Activated CD8-positive, alpha-beta T cell treated with anti-CD3 and anti-CD28 coated beads for 36 hours (primary cell): ENCODE measurements around the gene CNIH1. TPM values are rescaled to one million over a fixed set of nuclear protein-coding genes. Genes with fewer than 3 reads are reported as not detected.

ENCODE experiments used
- ATAC-seq: fragments of 200-7000 bp; cut with Tn5 transposase; one replicate; pipeline ENCODE4 v1.10.0; 2021; ENCODE audit warnings: mild to moderate bottlenecking, moderate library complexity
- CTCF ChIA-PET: fragments of 350-600 bp; sonication (Branson Sonifier 250); formaldehyde crosslinking; loops from one replicate; lab custom pipeline; 2021; ENCODE audit warnings: antibody characterized with exemption; lab: Charles Lee
- POLR2A ChIA-PET: fragments of 350-600 bp; sonication (Branson Sonifier 250); formaldehyde crosslinking; loops from one replicate; lab custom pipeline; 2021; ENCODE audit warnings: antibody characterized with exemption; lab: Charles Lee
- DNase-seq: peaks from one replicate; pipeline ENCODE4 v3.0.0-alpha.2; 2020
- H3K27ac Mint-ChIP-seq: one replicate; pipeline ENCODE4 v1.8.0; 2021; ENCODE audit warnings: mild to moderate bottlenecking, mixed read lengths
- H3K27me3 Mint-ChIP-seq: one replicate; pipeline ENCODE4 v1.8.0; 2021; ENCODE audit warnings: mixed read lengths
- H3K36me3 Mint-ChIP-seq: one replicate; pipeline ENCODE4 v1.8.0; 2021; ENCODE audit warnings: low read depth, mixed read lengths
- H3K4me1 Mint-ChIP-seq: one replicate; pipeline ENCODE4 v1.8.0; 2021; ENCODE audit warnings: low read depth, mixed read lengths
- H3K4me3 Mint-ChIP-seq: one replicate; pipeline ENCODE4 v1.8.0; 2021; ENCODE audit warnings: mild to moderate bottlenecking, moderate library complexity, mixed read lengths
- H3K9me3 Mint-ChIP-seq: one replicate; pipeline ENCODE4 v1.8.0; 2021; ENCODE audit warnings: mixed read lengths
- intact Hi-C: fragments of 100-400 bp; cut with micrococcal nuclease; formaldehyde crosslinking; loops from one replicate; pipeline ENCODE4 v1.10.0; 2022
- total RNA-seq, 2 experiments: library from RNA; stranded (reverse); gene quantifications; one replicate each; pipeline ENCODE4 v1.2.3, GENCODE V29; 2021
- TF ChIP-seq, protein P1 (sequence below): fragments of 200-600 bp; IDR thresholded peaks from one replicate; pipeline ENCODE4 v1.8.0; 2022; ENCODE audit warnings: antibody characterized with exemption, mild to moderate bottlenecking

CNIH1 gene
- total RNA-seq, 2 experiments from 2014 or later, result 82.0 to 82.7 TPM

DNA sequence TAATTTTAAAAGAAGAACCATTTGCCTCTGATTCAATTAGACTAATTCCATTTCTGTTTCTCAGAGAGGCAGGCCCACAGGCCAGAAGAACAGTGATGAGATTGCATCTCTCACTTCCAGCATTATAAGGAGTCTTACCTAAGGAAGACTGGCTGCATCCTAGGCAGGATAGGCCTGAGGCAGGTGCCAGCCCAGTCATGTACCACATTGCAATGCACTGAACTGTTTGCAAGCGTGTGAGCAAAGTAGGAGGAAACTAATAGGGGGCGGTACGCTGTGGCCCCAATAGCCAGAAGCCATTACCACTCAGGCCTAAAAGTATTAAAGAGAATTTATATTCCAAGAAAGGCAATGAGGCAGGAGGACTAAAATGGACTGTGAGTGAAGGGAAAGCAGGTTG is 12.1 kb upstream of the CNIH1 start:
- H3K4me1 Mint-ChIP-seq, result peaks cover 12% of the 10 kb centered on the region
- H3K27ac Mint-ChIP-seq, result no peak overlapping the region
- no peaks in the 10 kb centered on the region for H3K36me3 Mint-ChIP-seq

DNA sequence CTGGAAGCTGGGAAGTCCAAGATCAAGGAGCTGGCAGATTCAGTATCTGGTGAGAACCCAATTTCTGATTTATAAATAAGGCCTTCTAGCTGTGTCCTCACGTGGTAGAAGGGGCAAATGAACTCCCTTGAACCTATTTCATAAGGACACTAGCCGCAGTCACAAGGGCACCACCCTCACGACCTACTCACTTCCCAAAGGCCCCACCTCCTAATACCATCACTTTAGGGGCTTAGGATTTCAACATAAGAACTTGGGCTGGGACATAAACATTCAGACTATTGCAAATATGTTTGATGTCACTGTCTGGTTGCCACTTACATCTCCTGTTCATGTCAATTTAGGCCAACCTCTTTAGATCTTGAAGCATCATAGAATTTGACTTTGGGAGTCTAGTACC is 10.8 kb upstream of the CNIH1 start:
- Mint-ChIP-seq H3K4me3 (no peak overlapping the region), H3K27ac (no peak overlapping the region), H3K36me3 (no peaks in the 10 kb centered on the region), H3K9me3 (no peaks in the 10 kb centered on the region), H3K27me3 (no peaks in the 10 kb centered on the region), H3K4me1 (peaks cover 12% of the 10 kb centered on the region)
- ChIA-PET CTCF (no interaction called here), POLR2A (no interaction called here)
- DNase-seq (no peak), ATAC-seq (no peak)
- intact Hi-C loops, result no loop called here
- TF ChIP-seq, protein P1, sequence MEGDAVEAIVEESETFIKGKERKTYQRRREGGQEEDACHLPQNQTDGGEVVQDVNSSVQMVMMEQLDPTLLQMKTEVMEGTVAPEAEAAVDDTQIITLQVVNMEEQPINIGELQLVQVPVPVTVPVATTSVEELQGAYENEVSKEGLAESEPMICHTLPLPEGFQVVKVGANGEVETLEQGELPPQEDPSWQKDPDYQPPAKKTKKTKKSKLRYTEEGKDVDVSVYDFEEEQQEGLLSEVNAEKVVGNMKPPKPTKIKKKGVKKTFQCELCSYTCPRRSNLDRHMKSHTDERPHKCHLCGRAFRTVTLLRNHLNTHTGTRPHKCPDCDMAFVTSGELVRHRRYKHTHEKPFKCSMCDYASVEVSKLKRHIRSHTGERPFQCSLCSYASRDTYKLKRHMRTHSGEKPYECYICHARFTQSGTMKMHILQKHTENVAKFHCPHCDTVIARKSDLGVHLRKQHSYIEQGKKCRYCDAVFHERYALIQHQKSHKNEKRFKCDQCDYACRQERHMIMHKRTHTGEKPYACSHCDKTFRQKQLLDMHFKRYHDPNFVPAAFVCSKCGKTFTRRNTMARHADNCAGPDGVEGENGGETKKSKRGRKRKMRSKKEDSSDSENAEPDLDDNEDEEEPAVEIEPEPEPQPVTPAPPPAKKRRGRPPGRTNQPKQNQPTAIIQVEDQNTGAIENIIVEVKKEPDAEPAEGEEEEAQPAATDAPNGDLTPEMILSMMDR, result no peak

More for the DNA sequence above, 12.1 kb upstream of the CNIH1 start:
- intact Hi-C loops, result no loop called here
- DNase-seq, result no peak
- TF ChIP-seq, protein P1, result no peak
- no peak for ATAC-seq
- POLR2A ChIA-PET, result no interaction called here
- no peak overlapping the region for H3K4me3 Mint-ChIP-seq
- CTCF ChIA-PET, result no interaction called here
- H3K27me3 Mint-ChIP-seq, result no peaks in the 10 kb centered on the region
- no peaks in the 10 kb centered on the region for H3K9me3 Mint-ChIP-seq

DNA sequence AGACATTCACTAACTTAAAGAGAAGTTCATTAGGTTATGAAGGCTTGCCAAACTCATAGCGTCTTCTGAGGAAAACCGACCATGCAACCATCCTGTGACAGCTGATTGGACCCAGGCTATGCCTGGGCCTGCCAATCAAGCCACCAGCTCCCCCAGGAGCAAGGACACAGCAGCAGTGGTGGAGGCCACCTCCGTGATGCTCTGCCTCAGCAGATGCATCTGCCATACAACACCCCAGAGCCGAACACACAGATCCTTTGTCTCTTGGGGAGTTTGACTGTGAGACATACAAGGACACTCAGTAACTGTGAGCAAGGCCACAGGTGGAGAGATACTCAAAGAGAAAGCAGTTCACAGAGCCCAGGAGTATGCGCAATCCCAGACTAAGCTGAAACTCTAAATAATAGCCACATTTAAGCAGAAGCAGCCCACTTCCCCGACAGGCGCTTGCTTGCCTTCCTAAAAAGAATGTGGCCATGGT is 10.0 kb upstream of the CNIH1 start:
- ATAC-seq, result no peak
- Mint-ChIP-seq H3K4me1 (peaks cover 12% of the 10 kb centered on the region), H3K27me3 (no peaks in the 10 kb centered on the region), H3K36me3 (no peaks in the 10 kb centered on the region), H3K4me3 (no peak overlapping the region), H3K9me3 (no peaks in the 10 kb centered on the region), H3K27ac (no peak overlapping the region)
- TF ChIP-seq, protein P1, result no peak
- ChIA-PET CTCF (interaction anchor here (1.4 kb wide), 1 partner anchor 10 kb away, joined by 5 read pairs; the partner anchor contains the start of gene CNIH1), POLR2A (no interaction called here)
- no peak for DNase-seq
- intact Hi-C loops, result no loop called here

DNA sequence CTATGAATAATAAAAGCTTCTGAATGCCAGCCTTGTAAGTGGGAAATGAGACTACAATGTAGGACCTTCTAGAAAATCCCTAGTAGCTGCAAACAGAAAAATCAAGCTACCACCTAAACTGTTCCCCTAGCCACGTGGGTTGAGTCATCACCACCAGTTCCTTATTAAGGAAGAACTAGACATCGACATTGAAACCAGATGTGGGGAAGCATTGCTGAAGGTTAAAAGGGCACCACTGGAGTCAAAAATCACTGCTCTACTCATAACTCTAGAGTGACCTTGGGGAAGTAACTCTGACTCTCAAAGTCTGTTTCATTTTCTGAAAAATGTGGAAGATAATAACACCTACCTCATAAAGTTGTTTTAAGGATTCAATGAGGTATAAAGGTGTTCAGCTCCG is 9.4 kb upstream of the CNIH1 start:
- DNase-seq, result peak; percentile 44
- H3K4me1 Mint-ChIP-seq, result peaks cover 12% of the 10 kb centered on the region
- ChIA-PET POLR2A (interaction anchor here (1.4 kb wide), 1 partner anchor 15 kb away, joined by 3 read pairs; no protein-coding TSS in a partner anchor), CTCF (interaction anchor here (1.4 to 1.5 kb wide), 2 partner anchors 10 to 84 kb away, joined by 4 to 5 read pairs; partner anchors contain the start of gene CNIH1)
- H3K36me3 Mint-ChIP-seq, result no peaks in the 10 kb centered on the region
- intact Hi-C loops, result no loop called here
- TF ChIP-seq, protein P1, result no peak
- no peaks in the 10 kb centered on the region for H3K9me3 Mint-ChIP-seq
- H3K27ac Mint-ChIP-seq, result no peak overlapping the region
- peaks cover 2% of the 10 kb centered on the region for H3K27me3 Mint-ChIP-seq
- ATAC-seq, result peak; percentile 49
- H3K4me3 Mint-ChIP-seq, result no peak overlapping the region

DNA sequence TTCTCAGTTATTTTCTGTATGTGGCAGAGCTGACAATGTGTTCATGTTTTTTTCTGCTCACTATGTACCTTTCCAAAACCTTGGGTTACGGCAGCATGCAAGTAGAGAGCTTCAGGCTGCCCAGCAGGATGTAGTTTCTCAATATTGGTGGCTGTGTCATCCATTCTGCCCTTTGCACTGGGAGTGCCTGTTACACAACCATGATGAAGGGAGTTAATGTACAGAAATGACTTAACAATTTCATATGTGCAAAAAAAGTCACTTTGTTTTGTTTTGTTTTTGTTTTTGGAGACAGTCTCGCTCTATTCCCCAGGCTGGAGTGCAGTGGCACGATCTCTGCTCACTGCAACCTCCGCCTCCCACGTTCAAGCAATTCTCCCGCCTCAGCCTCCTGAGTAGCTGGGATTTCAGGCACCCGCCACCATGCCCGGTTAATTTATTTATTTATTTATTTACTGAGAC is 6.1 kb upstream of the CNIH1 start:
- Mint-ChIP-seq H3K27me3 (peaks cover 2% of the 10 kb centered on the region), H3K4me3 (no peak overlapping the region), H3K4me1 (peaks cover 15% of the 10 kb centered on the region), H3K27ac (no peak overlapping the region), H3K36me3 (no peaks in the 10 kb centered on the region), H3K9me3 (no peaks in the 10 kb centered on the region)
- intact Hi-C loops, result loop anchor here (10.0 kb wide), 1 partner anchor 328 kb away; no protein-coding TSS in a partner anchor
- DNase-seq (peak; percentile 14), ATAC-seq (peak; percentile 27)
- POLR2A ChIA-PET, result interaction anchor here (1.3 kb wide), 1 partner anchor 50 kb away, joined by 4 read pairs; no protein-coding TSS in a partner anchor
- CTCF ChIA-PET, result no interaction called here
- TF ChIP-seq, protein P1, result no peak
